Activated CD4-positive, alpha-beta T cell treated with anti-CD3 and anti-CD28 coated beads for 48 hours (primary cell): ENCODE data around the gene ULBP2.
"Not testable (repeated sequence)": the region's sequence is repeated elsewhere in the genome, so short reads cannot be mapped to it uniquely, and the experiment has no call there.

Experiments
- DNase-seq: peaks from one replicate; pipeline ENCODE4 v3.0.0-alpha.2; 2020

ULBP2 gene

GRCh38 chr6:149909701-149910470, 31.9 kb upstream of the ULBP2 start:
- no peak for DNase-seq

- DNase-seq: no peak
Measured at GRCh38 chr6:149910721-149911151, 31.1 kb upstream of the ULBP2 start.

- DNase-seq: not testable (repeated sequence)
Measured at GRCh38 chr6:149912680-149913079, 29.1 kb upstream of the ULBP2 start.

- no peak for DNase-seq
Measured at GRCh38 chr6:149913085-149913484, 28.7 kb upstream of the ULBP2 start.

GRCh38 chr6:149913540-149914240, 28.1 kb upstream of the ULBP2 start:
- DNase-seq: no peak

GRCh38 chr6:149915970-149916865, 25.6 kb upstream of the ULBP2 start:
- no peak for DNase-seq

GRCh38 chr6:149917679-149918078, 24.1 kb upstream of the ULBP2 start:
- DNase-seq: no peak

- no peak for DNase-seq
Measured at GRCh38 chr6:149918151-149918905, 23.5 kb upstream of the ULBP2 start.

GRCh38 chr6:149919126-149919833, 22.5 kb upstream of the ULBP2 start:
- DNase-seq: not testable (repeated sequence)

- no peak for DNase-seq
Measured at GRCh38 chr6:149919834-149920225, 22.0 kb upstream of the ULBP2 start.

GRCh38 chr6:149921361-149921760, 20.5 kb upstream of the ULBP2 start:
- no peak for DNase-seq

- DNase-seq: not testable (repeated sequence)
Measured at GRCh38 chr6:149922091-149922490, 19.7 kb upstream of the ULBP2 start.

GRCh38 chr6:149922642-149923326, 19.0 kb upstream of the ULBP2 start, which contains the start of gene RAET1G:
Gene RAET1G (minus strand): TSS chr6:149923121. CDS start chr6:149923010, 111 bp downstream.
- peak; percentile 89 for DNase-seq

- DNase-seq: no peak
Measured at GRCh38 chr6:149923327-149923986, 18.4 kb upstream of the ULBP2 start.

GRCh38 chr6:149924206-149924932, 17.4 kb upstream of the ULBP2 start:
- no peak for DNase-seq

- DNase-seq: no peak
Measured at GRCh38 chr6:149924933-149925252, 16.9 kb upstream of the ULBP2 start.

- no peak for DNase-seq
Measured at GRCh38 chr6:149925253-149925973, 16.4 kb upstream of the ULBP2 start.

GRCh38 chr6:149925974-149926777, 15.6 kb upstream of the ULBP2 start:
- DNase-seq: peak; percentile 91
